OCI-LY7 (cell line): ENCODE results near the gene TXNL4A. TPM values are rescaled to one million over a fixed set of nuclear protein-coding genes. Genes with fewer than 3 reads are reported as not detected.
"Not testable (repeated sequence)": the region's sequence is repeated elsewhere in the genome, so short reads cannot be mapped to it uniquely, and the experiment has no call there.

Experiments
- BruUV-seq: library from RNA; stranded (reverse); fragments of 400-500 nt; replicated peaks from 2 replicates; lab custom pipeline; 2021; lab: Mats Ljungman, UMichigan
- CTCF ChIA-PET: fragments of 300-600 bp; sonication (Branson Sonifier 250); formaldehyde crosslinking; loops from one replicate; lab custom pipeline; 2022; ENCODE audit warnings: antibody characterized with exemption; ENCODE audit not compliant: unreplicated experiment; lab: Charles Lee
- POLR2A ChIA-PET: fragments of 300-600 bp; sonication (Branson Sonifier 250); formaldehyde crosslinking; loops from one replicate; lab custom pipeline; 2022; ENCODE audit warnings: antibody characterized with exemption; lab: Charles Lee
- DNase-seq: peaks from one replicate; pipeline ENCODE4 v3.0.0-alpha.2; 2015; ENCODE audit warnings: low spot score
- H2AFZ ChIP-seq: fragments of 200-600 bp; sonication (generic), shearing (Covaris generic); 2 replicates; pipeline ENCODE4 v1.6.1; 2014; ENCODE audit warnings: mild to moderate bottlenecking, antibody characterized with exemption, low read length, moderate library complexity
- H3K27ac ChIP-seq: fragments of 200-600 bp; sonication (generic); 2 replicates; pipeline ENCODE4 v1.5.1; 2014; ENCODE audit warnings: mixed run types, low read depth, mild to moderate bottlenecking, moderate library complexity, low read length, inconsistent platforms; ENCODE audit not compliant: poor library complexity, severe bottlenecking
- H3K36me3 ChIP-seq: fragments of 200-600 bp; sonication (generic); 2 replicates; pipeline ENCODE4 v1.6.1; 2014; ENCODE audit warnings: mild to moderate bottlenecking, antibody characterized with exemption, low read length, moderate library complexity, mixed read lengths; ENCODE audit not compliant: insufficient read depth
- H3K4me1 ChIP-seq: fragments of 200-600 bp; sonication (generic); 2 replicates; pipeline ENCODE4 v1.5.1; 2014; ENCODE audit warnings: mild to moderate bottlenecking, low read length; ENCODE audit not compliant: insufficient read depth, poor library complexity, severe bottlenecking
- H3K4me2 ChIP-seq: fragments of 200-600 bp; sonication (generic); 2 replicates; pipeline ENCODE4 v1.6.1; 2014; ENCODE audit warnings: mild to moderate bottlenecking, low read length
- H3K4me3 ChIP-seq: fragments of 200-600 bp; sonication (generic); 2 replicates; pipeline ENCODE4 v1.5.1; 2014; ENCODE audit warnings: mild to moderate bottlenecking, low read depth, low read length; ENCODE audit not compliant: poor library complexity, severe bottlenecking
- H3K79me2 ChIP-seq: fragments of 200-600 bp; sonication (generic); 2 replicates; pipeline ENCODE4 v1.6.1; 2016; ENCODE audit warnings: low read depth, mild to moderate bottlenecking, low read length, moderate library complexity, mixed read lengths; ENCODE audit not compliant: insufficient read depth
- H3K9me2 ChIP-seq: fragments of 200-600 bp; sonication (generic); 2 replicates; pipeline ENCODE4 v1.6.1; 2016; ENCODE audit warnings: mild to moderate bottlenecking, low read length, mixed read lengths; ENCODE audit not compliant: insufficient read depth
- H3K9me3 ChIP-seq: fragments of 200-600 bp; sonication (generic); 2 replicates; pipeline ENCODE4 v1.6.1; 2014; ENCODE audit warnings: mild to moderate bottlenecking, mixed run types, low read length, mixed read lengths
- H4K20me1 ChIP-seq: fragments of 200-600 bp; sonication (generic); 2 replicates; pipeline ENCODE4 v1.6.1; 2014; ENCODE audit warnings: mild to moderate bottlenecking, antibody characterized with exemption, low read length, moderate library complexity, mixed read lengths; ENCODE audit not compliant: insufficient read depth
- EZH2phosphoT487 ChIP-seq: fragments of 200-600 bp; sonication (generic); IDR thresholded peaks from 2 replicates; pipeline ENCODE4 v1.6.1; 2018; ENCODE audit warnings: low read depth, borderline replicate concordance, mild to moderate bottlenecking, mixed run types, antibody characterized with exemption, low read length, moderate library complexity, mixed read lengths
- intact Hi-C: fragments of 100-400 bp; cut with micrococcal nuclease; formaldehyde crosslinking; loops from one replicate; pipeline ENCODE4 v1.10.0; 2022; ENCODE audit not compliant: unreplicated experiment
- total RNA-seq, 2 experiments: library from RNA; depleted of rRNA in 1 of 2; stranded (reverse); fragments of >200 nt in 1 of 2; shearing (Covaris generic) in 1 of 2; gene quantifications; 2 replicates each; pipeline ENCODE4 v1.2.3, GENCODE V29; 2014 to 2022
- TF ChIP-seq, protein P1 (sequence below): fragments of 200-600 bp; sonication (generic); conservative IDR thresholded peaks from 2 replicates; pipeline ENCODE4 v1.5.1; 2014; ENCODE audit warnings: mild to moderate bottlenecking, antibody characterized with exemption, low read length, moderate library complexity, mixed read lengths

Gene TXNL4A
- total RNA-seq, 2 experiments from 2014 or later, result 44.7 to 91.4 TPM

DNA sequence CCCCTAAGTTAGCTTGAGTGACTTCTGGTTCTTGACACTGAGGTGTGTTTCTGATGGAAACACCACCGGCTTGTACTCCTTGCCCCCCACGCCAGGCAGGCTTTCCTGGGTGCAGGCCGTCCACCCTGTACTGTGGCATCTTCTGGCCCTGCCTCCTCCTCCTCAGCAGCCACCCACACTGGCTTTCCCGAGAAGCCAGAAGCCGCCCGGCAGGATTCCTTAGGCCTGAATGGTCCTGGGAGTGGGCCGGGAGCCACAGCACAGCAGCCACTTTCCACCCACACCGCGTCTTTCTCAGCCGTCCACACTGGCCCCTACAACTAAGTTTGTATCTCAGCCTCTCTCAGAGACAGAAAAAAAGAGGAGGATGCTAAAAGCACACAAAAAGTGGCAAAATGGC lies 26.1 kb downstream of the TXNL4A start:
- H2AFZ ChIP-seq, result no peak overlapping the region
- no peak overlapping the region for H3K4me2 ChIP-seq
- H3K9me2 ChIP-seq, result no peaks in the 10 kb centered on the region
- CTCF ChIA-PET, result no interaction called here
- H3K9me3 ChIP-seq, result no peaks in the 10 kb centered on the region
- no peaks in the 10 kb centered on the region for H4K20me1 ChIP-seq
- no peak overlapping the region for H3K27ac ChIP-seq
- TF ChIP-seq EZH2phosphoT487, result no peak
- TF ChIP-seq, protein P1, sequence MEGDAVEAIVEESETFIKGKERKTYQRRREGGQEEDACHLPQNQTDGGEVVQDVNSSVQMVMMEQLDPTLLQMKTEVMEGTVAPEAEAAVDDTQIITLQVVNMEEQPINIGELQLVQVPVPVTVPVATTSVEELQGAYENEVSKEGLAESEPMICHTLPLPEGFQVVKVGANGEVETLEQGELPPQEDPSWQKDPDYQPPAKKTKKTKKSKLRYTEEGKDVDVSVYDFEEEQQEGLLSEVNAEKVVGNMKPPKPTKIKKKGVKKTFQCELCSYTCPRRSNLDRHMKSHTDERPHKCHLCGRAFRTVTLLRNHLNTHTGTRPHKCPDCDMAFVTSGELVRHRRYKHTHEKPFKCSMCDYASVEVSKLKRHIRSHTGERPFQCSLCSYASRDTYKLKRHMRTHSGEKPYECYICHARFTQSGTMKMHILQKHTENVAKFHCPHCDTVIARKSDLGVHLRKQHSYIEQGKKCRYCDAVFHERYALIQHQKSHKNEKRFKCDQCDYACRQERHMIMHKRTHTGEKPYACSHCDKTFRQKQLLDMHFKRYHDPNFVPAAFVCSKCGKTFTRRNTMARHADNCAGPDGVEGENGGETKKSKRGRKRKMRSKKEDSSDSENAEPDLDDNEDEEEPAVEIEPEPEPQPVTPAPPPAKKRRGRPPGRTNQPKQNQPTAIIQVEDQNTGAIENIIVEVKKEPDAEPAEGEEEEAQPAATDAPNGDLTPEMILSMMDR, result no peak
- H3K4me3 ChIP-seq, result no peak overlapping the region
- H3K36me3 ChIP-seq, result no peaks in the 10 kb centered on the region
- H3K4me1 ChIP-seq, result peaks cover 30% of the 10 kb centered on the region
- DNase-seq, result no peak
- H3K79me2 ChIP-seq, result no peaks in the 10 kb centered on the region
- BruUV-seq, result no TSS peak
- intact Hi-C loops, result no loop called here
- POLR2A ChIA-PET, result no interaction called here

DNA sequence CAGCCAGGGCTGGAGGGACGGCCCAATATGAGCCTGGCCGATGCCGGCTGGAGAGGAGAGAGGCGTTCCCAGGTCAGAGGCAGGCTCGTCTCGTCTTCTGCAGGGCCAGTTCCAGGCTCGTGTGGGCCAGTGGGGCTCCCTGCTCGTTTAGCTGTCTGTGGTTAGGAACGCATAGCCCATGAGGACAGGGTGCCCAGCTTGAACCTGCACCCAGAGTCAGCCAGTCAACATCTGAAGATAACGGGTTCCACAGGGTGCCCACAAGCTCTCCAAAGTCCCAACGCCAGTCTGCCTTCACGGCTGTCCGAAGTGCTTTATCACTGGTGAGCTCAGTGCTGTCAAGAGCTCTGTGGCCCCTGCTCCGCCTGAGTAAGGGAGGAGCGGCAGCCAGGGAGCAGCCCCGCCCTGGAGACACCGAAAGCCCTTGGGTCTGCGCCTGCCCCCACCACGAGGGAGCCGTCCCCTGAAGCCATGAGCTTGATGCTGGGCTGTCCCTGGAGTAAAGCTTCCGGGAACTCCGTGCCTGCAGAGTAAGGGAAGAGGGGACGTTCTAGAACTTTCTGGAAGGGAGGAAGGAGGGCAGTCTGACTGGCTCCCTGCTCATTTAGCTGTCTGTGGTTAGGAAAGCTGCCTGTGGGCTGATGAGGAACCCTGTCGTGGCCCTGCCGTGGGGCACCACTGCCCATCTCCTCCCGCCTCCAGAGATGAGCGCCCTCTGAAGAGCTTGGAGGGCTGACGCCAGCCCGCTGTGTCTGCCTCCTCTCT lies 26.7 kb downstream of the TXNL4A start:
- DNase-seq, result no peak
- no peaks in the 10 kb centered on the region for H3K79me2 ChIP-seq
- TF ChIP-seq, protein P1, result no peak
- no peak for TF ChIP-seq EZH2phosphoT487
- POLR2A ChIA-PET, result no interaction called here
- H3K4me1 ChIP-seq, result peaks cover 30% of the 10 kb centered on the region
- CTCF ChIA-PET, result no interaction called here
- H3K9me2 ChIP-seq, result no peaks in the 10 kb centered on the region
- H3K4me3 ChIP-seq, result no peak overlapping the region
- no peaks in the 10 kb centered on the region for H3K36me3 ChIP-seq
- H3K27ac ChIP-seq, result no peak overlapping the region
- BruUV-seq, result no TSS peak
- H2AFZ ChIP-seq, result no peak overlapping the region
- H4K20me1 ChIP-seq, result no peaks in the 10 kb centered on the region
- no peaks in the 10 kb centered on the region for H3K9me3 ChIP-seq
- intact Hi-C loops, result no loop called here
- H3K4me2 ChIP-seq, result no peak overlapping the region

DNA sequence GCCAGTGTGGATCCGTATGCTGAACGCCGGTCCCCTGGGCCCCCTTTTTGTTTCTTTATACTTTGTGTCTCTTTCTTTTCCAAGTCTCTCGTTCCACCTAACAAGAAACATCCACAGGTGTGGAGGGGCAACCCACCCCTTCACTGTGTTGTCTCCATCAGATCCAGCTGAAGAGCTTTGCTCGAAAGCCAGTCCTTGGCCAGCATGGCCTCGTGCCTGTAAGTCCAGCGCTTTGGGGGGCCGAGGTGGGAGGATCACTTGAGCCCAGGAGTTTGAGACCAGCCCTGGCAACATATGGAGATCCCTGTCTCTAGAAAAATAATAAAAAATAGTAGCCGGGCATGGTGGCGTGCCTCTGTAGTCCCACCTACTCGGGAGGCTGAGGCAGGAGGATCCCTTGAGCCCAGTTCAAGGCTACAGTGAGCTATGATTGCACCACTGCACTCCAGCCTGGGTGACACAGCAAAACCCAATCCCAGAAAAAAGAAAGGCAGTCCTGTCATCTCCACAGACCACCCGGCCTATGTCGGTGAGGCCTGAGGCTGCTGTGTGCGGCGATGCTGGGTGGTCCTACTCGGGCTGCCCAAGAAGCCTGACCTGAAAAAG lies 27.3 kb downstream of the TXNL4A start:
- no peak for DNase-seq
- Histone ChIP-seq H4K20me1 (no peaks in the 10 kb centered on the region), H3K4me2 (peak overlapping the region; percentile 58; the same call in 1 of the 2 replicates), H3K9me2 (no peaks in the 10 kb centered on the region), H3K79me2 (no peaks in the 10 kb centered on the region), H3K27ac (no peak overlapping the region), H3K9me3 (no peaks in the 10 kb centered on the region), H2AFZ (no peak overlapping the region), H3K4me1 (peaks cover 33% of the 10 kb centered on the region), H3K36me3 (no peaks in the 10 kb centered on the region), H3K4me3 (no peak overlapping the region)
- BruUV-seq, result no TSS peak
- intact Hi-C loops, result no loop called here
- TF ChIP-seq EZH2phosphoT487, result no peak
- TF ChIP-seq, protein P1, result no peak
- ChIA-PET POLR2A (no interaction called here), CTCF (no interaction called here)

DNA sequence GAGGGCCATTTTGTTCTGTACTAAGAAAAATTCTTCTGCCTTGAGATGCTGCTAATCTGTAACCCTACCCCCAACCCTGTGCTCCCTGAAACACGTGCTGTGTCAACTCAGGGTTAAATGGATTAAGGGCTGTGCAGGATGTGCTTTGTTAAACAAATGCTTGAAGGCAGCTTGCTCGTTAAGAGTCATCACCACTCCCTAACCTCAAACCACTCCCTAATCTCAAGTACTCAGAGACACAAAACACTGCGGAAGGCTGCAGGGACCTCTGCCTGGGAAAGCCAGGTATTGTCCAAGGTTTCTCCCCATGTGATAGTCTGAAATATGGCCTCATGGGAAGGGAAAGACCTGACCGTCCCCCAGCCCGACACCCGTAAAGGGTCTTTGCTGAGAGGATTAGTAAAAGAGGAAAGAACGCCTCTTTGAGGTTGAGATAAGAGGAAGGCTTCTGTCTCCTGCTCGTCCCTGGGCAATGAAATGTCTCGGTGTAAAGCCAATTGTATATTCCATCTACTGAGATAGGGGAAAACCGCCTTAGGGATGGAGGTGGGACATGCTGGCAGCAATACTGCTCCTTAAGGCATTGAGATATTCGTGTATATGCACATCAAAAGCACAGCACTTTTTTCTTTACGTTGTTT lies 28.1 kb downstream of the TXNL4A start:
- H3K79me2 ChIP-seq, H3K9me2 ChIP-seq, H3K36me3 ChIP-seq, POLR2A ChIA-PET, H4K20me1 ChIP-seq, CTCF ChIA-PET, H3K9me3 ChIP-seq, intact Hi-C loops, BruUV-seq, H2AFZ ChIP-seq: not testable (repeated sequence)
- peak overlapping the region; percentile 58 for H3K4me2 ChIP-seq
- peaks cover 29% of the 10 kb centered on the region for H3K4me1 ChIP-seq
- H3K4me3 ChIP-seq, result peak overlapping the region; percentile 34
- peak; percentile 14 for DNase-seq
- H3K27ac ChIP-seq, result peak overlapping the region; percentile 11
